Measurements from ENCODE around the gene RPP38. TPM values are rescaled to one million over a fixed set of nuclear protein-coding genes. Genes with fewer than 3 reads are reported as not detected.

The RPP38 gene
- total RNA-seq, 1 experiment from 2014 or later = 30.8 TPM

GRCh38 chr10:15075421-15075820 is 21.7 kb upstream of the RPP38 start:
- ChIA-PET CTCF (interaction anchor here (0.6 kb wide), 1 partner anchor 1023 kb away, joined by 3 read pairs; no protein-coding TSS in a partner anchor), POLR2A (no interaction called here)
- no TSS peak for BruUV-seq (replicated peaks)
- no peak overlapping the region for H3K27ac Mint-ChIP-seq (ENCODE audit: low read depth, unreplicated experiment)
- H3K4me3 Mint-ChIP-seq (ENCODE audit: unreplicated experiment) = no peak overlapping the region
- intact Hi-C loops (cut with micrococcal nuclease) = no loop called here
- no peaks in the 10 kb centered on the region for H3K4me1 Mint-ChIP-seq (ENCODE audit: insufficient read depth, unreplicated experiment)
- TF ChIP-seq, protein P1, sequence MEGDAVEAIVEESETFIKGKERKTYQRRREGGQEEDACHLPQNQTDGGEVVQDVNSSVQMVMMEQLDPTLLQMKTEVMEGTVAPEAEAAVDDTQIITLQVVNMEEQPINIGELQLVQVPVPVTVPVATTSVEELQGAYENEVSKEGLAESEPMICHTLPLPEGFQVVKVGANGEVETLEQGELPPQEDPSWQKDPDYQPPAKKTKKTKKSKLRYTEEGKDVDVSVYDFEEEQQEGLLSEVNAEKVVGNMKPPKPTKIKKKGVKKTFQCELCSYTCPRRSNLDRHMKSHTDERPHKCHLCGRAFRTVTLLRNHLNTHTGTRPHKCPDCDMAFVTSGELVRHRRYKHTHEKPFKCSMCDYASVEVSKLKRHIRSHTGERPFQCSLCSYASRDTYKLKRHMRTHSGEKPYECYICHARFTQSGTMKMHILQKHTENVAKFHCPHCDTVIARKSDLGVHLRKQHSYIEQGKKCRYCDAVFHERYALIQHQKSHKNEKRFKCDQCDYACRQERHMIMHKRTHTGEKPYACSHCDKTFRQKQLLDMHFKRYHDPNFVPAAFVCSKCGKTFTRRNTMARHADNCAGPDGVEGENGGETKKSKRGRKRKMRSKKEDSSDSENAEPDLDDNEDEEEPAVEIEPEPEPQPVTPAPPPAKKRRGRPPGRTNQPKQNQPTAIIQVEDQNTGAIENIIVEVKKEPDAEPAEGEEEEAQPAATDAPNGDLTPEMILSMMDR (IDR thresholded peaks at IDR 0.05; ENCODE audit: unreplicated experiment) = no peak
- H3K27me3 Mint-ChIP-seq (ENCODE audit: insufficient read depth, unreplicated experiment) = no peaks in the 10 kb centered on the region
- no peaks in the 10 kb centered on the region for H3K36me3 Mint-ChIP-seq (ENCODE audit: insufficient read depth, unreplicated experiment)
- H3K9me3 Mint-ChIP-seq (ENCODE audit: unreplicated experiment) = peaks cover 7% of the 10 kb centered on the region
- DNase-seq (ENCODE audit: unreplicated experiment) = no peak

- TF ChIP-seq, protein P1 (IDR thresholded peaks at IDR 0.05; ENCODE audit: unreplicated experiment) = no peak
- CTCF ChIA-PET = interaction anchor here (0.6 to 2.7 kb wide), 9 partner anchors 22 to 274 kb away, joined by 3 to 10 read pairs (median 3); partner anchors contain the start of genes DCLRE1C and NMT2
- H3K27ac Mint-ChIP-seq (ENCODE audit: low read depth, unreplicated experiment) = no peak overlapping the region
Measured at GRCh38 chr10:15083674-15084501, 13.3 kb upstream of the RPP38 start.

DNA sequence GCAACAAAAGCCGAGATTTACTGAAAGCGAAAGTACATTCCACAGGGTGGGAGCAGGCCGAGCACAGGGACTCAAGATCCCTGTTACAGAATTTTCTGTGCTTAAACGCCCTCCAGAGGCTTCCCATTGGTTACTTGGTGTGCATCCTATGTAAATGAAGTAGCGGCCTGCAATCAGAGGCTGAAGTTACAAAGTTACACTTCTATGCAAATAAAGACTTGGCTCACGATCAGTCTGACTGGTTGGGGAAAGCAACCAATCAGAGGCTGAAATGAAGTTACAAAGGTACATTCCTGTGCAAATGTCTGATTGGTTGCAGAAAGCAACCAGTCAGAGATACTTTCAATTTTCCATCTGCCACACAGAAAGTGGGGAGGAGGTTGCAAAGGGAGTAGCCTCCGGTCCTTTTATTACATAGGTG is 12.6 kb upstream of the RPP38 start:
- Mint-ChIP-seq H3K36me3 (ENCODE audit: insufficient read depth, unreplicated experiment) (no peaks in the 10 kb centered on the region), H3K27ac (ENCODE audit: low read depth, unreplicated experiment) (no peak overlapping the region), H3K4me1 (ENCODE audit: insufficient read depth, unreplicated experiment) (peaks cover 7% of the 10 kb centered on the region), H3K9me3 (ENCODE audit: unreplicated experiment) (no peaks in the 10 kb centered on the region), H3K4me3 (ENCODE audit: unreplicated experiment) (peak overlapping the region; percentile 92), H3K27me3 (ENCODE audit: insufficient read depth, unreplicated experiment) (no peaks in the 10 kb centered on the region)
- CTCF ChIA-PET = interaction anchor here (1.0 to 2.7 kb wide), 2 partner anchors 22 to 82 kb away, joined by 5 to 10 read pairs; no protein-coding TSS in a partner anchor
- BruUV-seq (replicated peaks) = no TSS peak
- POLR2A ChIA-PET = interaction anchor here (0.9 to 5.4 kb wide), 6 partner anchors 12 to 131 kb away, joined by 3 to 43 read pairs (median 7); partner anchors contain the start of genes DCLRE1C, MEIG1 and RPP38
- intact Hi-C loops (cut with micrococcal nuclease) = loop anchor here (1.0 kb wide), 1 partner anchor 287 kb away; the partner anchor contains the start of gene FAM171A1
- TF ChIP-seq, protein P1 (IDR thresholded peaks at IDR 0.05; ENCODE audit: unreplicated experiment) = no peak
- peak; percentile 97 for DNase-seq (ENCODE audit: unreplicated experiment)

More at GRCh38 chr10:15083674-15084501, 13.3 kb upstream of the RPP38 start:
- Mint-ChIP-seq H3K4me1 (ENCODE audit: insufficient read depth, unreplicated experiment) (peaks cover 7% of the 10 kb centered on the region), H3K9me3 (ENCODE audit: unreplicated experiment) (no peaks in the 10 kb centered on the region), H3K4me3 (ENCODE audit: unreplicated experiment) (peak overlapping the region; percentile 92), H3K36me3 (ENCODE audit: insufficient read depth, unreplicated experiment) (no peaks in the 10 kb centered on the region), H3K27me3 (ENCODE audit: insufficient read depth, unreplicated experiment) (no peaks in the 10 kb centered on the region)
- intact Hi-C loops (cut with micrococcal nuclease) = loop anchor here (1.0 kb wide), 1 partner anchor 287 kb away; the partner anchor contains the start of gene FAM171A1
- BruUV-seq (replicated peaks) = no TSS peak
- POLR2A ChIA-PET = interaction anchor here (1.2 to 5.4 kb wide), 7 partner anchors 12 to 205 kb away, joined by 3 to 43 read pairs (median 5); partner anchors contain the start of genes DCLRE1C, MEIG1, RPP38 and SUV39H2
- no peak for DNase-seq (ENCODE audit: unreplicated experiment)

All from MCF 10A (cell line).